Brain microvascular endothelial cell (primary cell): ENCODE results near the gene PDZRN3.

ENCODE experiments used
- DNase-seq: peaks from one replicate; pipeline ENCODE4 v3.0.0-alpha.2; 2020
- H3K27ac ChIP-seq: fragments of 250-450 bp; sonication (Bioruptor Pico); 2 replicates; pipeline ENCODE4 v1.5.1; 2020; ENCODE audit warnings: mild to moderate bottlenecking, moderate library complexity
- H3K27me3 ChIP-seq: fragments of 250-450 bp; sonication (Bioruptor Pico); replicated peaks from 2 replicates; pipeline ENCODE4 v1.5.1; 2020; ENCODE audit warnings: mild to moderate bottlenecking
- H3K36me3 ChIP-seq: fragments of 250-450 bp; sonication (Bioruptor Pico); replicated peaks from 2 replicates; pipeline ENCODE4 v1.5.1; 2020; ENCODE audit warnings: mild to moderate bottlenecking
- H3K4me3 ChIP-seq: 2 replicates; pipeline ENCODE4 v1.5.1; 2011; ENCODE audit warnings: low read depth, mild to moderate bottlenecking, control low read depth, low read length, moderate library complexity
- in situ Hi-C: cut with HindIII; loops from 2 replicates; pipeline ENCODE4 v1.10.0; 2017; ENCODE audit warnings: low sequenced_read_pairs, low pct_ligation_motif_present
- TF ChIP-seq, protein P1 (sequence below): IDR thresholded peaks from 2 replicates; pipeline ENCODE4 v1.5.1; 2011; ENCODE audit warnings: low read depth, mild to moderate bottlenecking, moderate library complexity, low read length, control low read depth, inconsistent platforms; ENCODE audit errors: missing control alignments

PDZRN3 gene

DNA sequence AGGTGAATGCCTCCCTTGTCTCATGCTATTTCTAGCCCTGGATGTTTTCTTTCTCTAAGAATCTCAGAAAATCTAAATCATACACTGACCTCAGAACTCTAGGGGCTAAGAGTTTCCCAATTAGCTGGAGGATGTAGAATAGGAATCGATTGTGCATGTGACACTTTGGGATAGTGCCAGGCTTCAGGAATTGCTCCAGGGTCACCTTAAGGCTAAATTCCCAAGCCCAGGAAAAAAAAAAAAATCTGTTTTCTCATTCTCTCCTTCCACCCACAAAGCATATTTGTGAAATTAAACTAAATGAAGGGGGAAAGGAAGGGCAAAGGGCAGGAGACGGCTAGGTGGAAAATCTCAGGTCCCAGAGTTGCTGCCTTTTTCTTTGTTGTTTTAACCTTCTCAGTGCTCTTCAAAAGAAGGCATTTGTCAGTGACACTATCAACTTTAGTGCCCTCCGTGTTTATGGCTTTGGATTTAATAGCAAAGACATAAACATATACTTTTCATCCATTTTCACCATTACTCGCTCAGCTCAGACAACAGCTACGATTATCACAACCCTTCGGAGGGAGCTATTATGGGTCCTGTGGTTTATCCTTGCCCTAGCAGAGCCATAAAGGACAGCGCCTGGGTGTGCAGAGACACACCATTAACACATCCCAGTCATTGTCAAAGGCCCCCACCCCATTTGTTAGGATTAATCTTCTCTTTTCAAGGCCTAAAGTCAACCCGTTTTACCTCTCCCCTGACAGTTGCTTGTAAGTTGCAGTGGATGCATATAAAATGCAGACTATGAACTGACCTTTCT, 271.7 kb downstream of the PDZRN3 start:
- Histone ChIP-seq H3K27ac (no peak overlapping the region), H3K4me3 (no peak overlapping the region), H3K36me3 (no peaks in the 10 kb centered on the region), H3K27me3 (no peaks in the 10 kb centered on the region)
- in situ Hi-C loops = no loop called here
- TF ChIP-seq, protein P1, sequence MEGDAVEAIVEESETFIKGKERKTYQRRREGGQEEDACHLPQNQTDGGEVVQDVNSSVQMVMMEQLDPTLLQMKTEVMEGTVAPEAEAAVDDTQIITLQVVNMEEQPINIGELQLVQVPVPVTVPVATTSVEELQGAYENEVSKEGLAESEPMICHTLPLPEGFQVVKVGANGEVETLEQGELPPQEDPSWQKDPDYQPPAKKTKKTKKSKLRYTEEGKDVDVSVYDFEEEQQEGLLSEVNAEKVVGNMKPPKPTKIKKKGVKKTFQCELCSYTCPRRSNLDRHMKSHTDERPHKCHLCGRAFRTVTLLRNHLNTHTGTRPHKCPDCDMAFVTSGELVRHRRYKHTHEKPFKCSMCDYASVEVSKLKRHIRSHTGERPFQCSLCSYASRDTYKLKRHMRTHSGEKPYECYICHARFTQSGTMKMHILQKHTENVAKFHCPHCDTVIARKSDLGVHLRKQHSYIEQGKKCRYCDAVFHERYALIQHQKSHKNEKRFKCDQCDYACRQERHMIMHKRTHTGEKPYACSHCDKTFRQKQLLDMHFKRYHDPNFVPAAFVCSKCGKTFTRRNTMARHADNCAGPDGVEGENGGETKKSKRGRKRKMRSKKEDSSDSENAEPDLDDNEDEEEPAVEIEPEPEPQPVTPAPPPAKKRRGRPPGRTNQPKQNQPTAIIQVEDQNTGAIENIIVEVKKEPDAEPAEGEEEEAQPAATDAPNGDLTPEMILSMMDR = no peak
- no peak for DNase-seq

DNA sequence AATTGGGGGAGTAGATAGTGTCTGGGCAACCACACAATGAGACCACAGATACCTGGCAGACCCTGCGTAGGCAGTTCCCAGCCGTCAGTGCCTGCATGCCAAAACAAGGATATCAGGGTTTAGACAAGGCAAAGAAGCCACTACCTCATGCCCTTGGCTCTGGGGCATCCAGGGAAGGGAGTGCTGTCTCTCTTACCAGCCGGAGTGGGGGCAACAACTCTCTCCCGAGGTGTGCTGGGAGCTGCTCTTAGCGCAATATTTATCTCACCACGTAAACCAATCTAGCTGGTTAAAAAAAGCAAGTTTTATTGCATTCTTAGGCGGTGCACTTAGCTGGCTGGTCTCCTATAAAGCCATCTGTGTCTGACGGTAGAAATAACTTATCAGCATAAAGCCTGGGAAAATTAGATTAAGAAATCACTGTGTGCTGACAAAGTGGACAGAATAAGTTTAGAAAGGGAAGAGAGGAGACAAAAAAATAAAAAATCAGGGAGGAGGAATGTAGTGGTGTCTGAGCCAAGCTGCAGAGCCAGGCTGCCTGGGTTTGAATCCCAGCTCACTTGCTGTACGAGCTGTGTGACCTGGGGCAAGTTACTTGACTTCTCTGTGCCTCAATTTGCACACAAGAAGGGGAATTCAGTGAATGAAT, 273.2 kb downstream of the PDZRN3 start:
- no peak overlapping the region for H3K4me3 ChIP-seq
- no peak overlapping the region for H3K27ac ChIP-seq
- H3K36me3 ChIP-seq = no peaks in the 10 kb centered on the region
- no peak for DNase-seq
- in situ Hi-C loops = no loop called here
- no peaks in the 10 kb centered on the region for H3K27me3 ChIP-seq
- TF ChIP-seq, protein P1 = no peak

DNA sequence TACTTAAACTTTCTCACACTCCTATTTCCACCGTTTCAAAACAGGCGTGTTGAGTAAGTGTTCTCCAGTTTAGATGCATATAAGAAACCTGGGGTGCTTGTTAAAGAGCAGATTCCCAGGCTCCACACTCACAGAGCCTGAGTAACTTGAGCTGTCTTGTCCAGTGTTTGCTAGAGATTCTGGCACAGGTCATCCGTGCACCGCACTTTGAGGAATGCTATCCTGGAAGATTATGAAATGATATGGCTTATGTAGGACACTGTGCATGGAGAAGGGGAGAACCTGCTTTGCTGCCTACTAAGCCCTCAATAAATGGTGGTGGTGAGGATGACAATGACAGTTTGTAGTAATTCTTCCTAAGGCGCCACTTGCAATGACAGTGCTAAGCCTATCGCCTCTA, 273.7 kb downstream of the PDZRN3 start:
- Histone ChIP-seq H3K27ac (no peak overlapping the region), H3K36me3 (no peaks in the 10 kb centered on the region), H3K4me3 (no peak overlapping the region), H3K27me3 (no peaks in the 10 kb centered on the region)
- TF ChIP-seq, protein P1 = no peak
- DNase-seq = no peak
- in situ Hi-C loops = no loop called here

DNA sequence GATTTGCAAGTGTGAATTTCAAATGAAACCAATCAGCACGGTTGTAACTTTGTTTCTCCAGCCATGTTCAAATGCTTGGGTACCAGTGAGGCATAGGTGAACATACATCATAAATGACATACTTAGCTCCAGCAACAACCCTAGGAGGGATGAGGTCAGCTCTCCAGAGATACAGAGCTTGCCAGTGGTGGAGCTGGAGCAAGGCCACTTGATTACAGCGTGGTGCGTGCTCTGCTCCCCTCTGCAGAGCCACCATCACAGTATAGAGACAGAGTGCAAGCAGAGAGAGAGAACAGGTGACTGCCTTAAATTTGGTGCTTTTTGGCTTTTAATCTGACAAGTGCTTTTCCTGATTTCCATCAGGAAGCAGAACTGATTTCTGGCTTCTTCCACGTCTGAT, 275.1 kb downstream of the PDZRN3 start:
- in situ Hi-C loops = no loop called here
- Histone ChIP-seq H3K4me3 (no peak overlapping the region), H3K36me3 (no peaks in the 10 kb centered on the region), H3K27me3 (no peaks in the 10 kb centered on the region), H3K27ac (no peak overlapping the region)
- DNase-seq = no peak
- TF ChIP-seq, protein P1 = no peak

DNA sequence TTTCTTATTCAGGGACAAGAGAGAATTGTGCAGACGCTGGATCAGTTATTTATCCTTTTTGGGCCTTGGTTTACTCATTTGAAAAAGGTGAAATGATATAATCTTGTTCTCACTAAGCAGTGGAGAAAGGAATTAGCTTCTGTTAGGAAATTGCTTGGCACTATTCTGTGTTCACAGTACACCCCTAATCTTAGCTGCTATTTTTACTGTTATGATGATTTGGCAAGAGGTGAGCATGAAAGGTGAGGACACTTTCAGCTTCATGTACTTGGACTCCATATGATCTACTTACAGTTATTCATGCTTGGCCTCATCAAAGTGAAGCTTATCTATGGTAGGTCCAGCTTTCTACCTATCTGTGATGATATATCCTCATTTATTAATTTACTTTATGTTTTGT, 282.7 kb downstream of the PDZRN3 start:
- Histone ChIP-seq H3K27ac (no peak overlapping the region), H3K27me3 (no peaks in the 10 kb centered on the region), H3K36me3 (no peaks in the 10 kb centered on the region), H3K4me3 (no peak overlapping the region)
- TF ChIP-seq, protein P1 = no peak
- no peak for DNase-seq
- in situ Hi-C loops = no loop called here
